Thoracic aorta (tissue), 2 donors: ENCODE measurements around the gene KCNK1. TPM values are rescaled to one million over a fixed set of nuclear protein-coding genes. Genes with fewer than 3 reads are reported as not detected.

Experiments used
- ATAC-seq: fragments of 150-250 bp; one replicate; pipeline ENCODE4 v1.8.0; 2017; ENCODE audit warnings: low read depth; ENCODE audit not compliant: insufficient number of reproducible peaks, low FRiP score
- DNase-seq: peaks from one replicate; pipeline ENCODE4 v3.0.0-alpha.2; 2020; ENCODE audit warnings: low spot score
- H3K27ac ChIP-seq, 2 donors: fragments of 200-600 bp; sonication (generic); 1 replicate in 1 of 2; 2 replicates in 1 of 2; pipeline ENCODE4 v1.5.1; 2016; ENCODE audit warnings: mild to moderate bottlenecking in 2 of 2, moderate library complexity in 2 of 2
- H3K27me3 ChIP-seq: fragments of 200-600 bp; sonication (generic); replicated peaks from 2 replicates; pipeline ENCODE4 v1.6.0; 2016; ENCODE audit warnings: mild to moderate bottlenecking; ENCODE audit not compliant: insufficient read depth
- H3K36me3 ChIP-seq: fragments of 200-600 bp; sonication (generic); one replicate; pipeline ENCODE4 v1.5.1; 2016
- H3K4me1 ChIP-seq, 2 donors: fragments of 200-600 bp; sonication (generic); 1 replicate in 1 of 2; 2 replicates in 1 of 2; pipeline versions ENCODE4 v1.5.1 to v1.6.0; 2016; ENCODE audit warnings: low read depth in 2 of 2, mild to moderate bottlenecking in 1 of 2; ENCODE audit not compliant: control insufficient read depth in 1 of 2
- H3K4me3 ChIP-seq: fragments of 200-600 bp; sonication (generic); 2 replicates; pipeline ENCODE4 v1.5.1; 2016; ENCODE audit warnings: mild to moderate bottlenecking
- H3K9me3 ChIP-seq: fragments of 200-600 bp; sonication (generic); 2 replicates; pipeline ENCODE4 v1.5.1; 2016
- CTCF ChIP-seq: fragments of 200-600 bp; sonication (generic); IDR thresholded peaks from one replicate; pipeline ENCODE4 v1.5.1; 2019; ENCODE audit warnings: antibody characterized with exemption
- total RNA-seq, 2 donors: library from RNA; depleted of rRNA; stranded (reverse); fragments of >200 nt; gene quantifications; one replicate each; pipeline versions ENCODE4 v1.1.0 to v1.2.3, GENCODE V29; 2016

Gene KCNK1
- total RNA-seq, 2 donors from 2014 or later = 6.2 to 8.5 TPM

DNA sequence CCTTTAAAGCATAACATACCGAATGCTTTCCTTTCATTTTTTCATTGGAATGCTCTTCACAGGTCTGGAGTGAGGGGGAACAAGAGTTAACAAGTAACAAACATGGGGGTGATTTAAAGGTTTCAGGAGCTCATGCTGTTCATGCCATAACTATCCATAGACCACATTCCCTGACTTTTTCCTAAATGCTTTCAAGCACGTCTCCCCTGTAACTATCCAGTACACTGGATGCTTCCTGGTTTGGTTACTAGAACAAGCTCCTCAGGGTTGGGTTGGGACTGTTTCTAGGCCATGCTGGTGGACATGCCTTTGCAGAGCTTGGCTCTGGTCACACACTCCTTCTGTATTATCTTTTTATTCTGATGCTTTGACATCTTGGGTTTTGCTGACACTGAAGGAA lies 38.6 kb downstream of the KCNK1 start:
- DNase-seq (no peak), ATAC-seq (no peak)
- H3K36me3 ChIP-seq = no peaks in the 10 kb centered on the region
- no peaks in the 10 kb centered on the region for H3K27me3 ChIP-seq
- H3K4me3 ChIP-seq = no peak overlapping the region
- H3K9me3 ChIP-seq = no peaks in the 10 kb centered on the region
- no peak for TF ChIP-seq CTCF
- no peaks in the 10 kb centered on the region for H3K4me1 ChIP-seq
- no peak overlapping the region for H3K27ac ChIP-seq

- no peak for TF ChIP-seq CTCF
- Histone ChIP-seq H3K4me1 (no peaks in the 10 kb centered on the region), H3K27me3 (no peaks in the 10 kb centered on the region), H3K36me3 (no peaks in the 10 kb centered on the region), H3K27ac (no peak overlapping the region), H3K9me3 (no peaks in the 10 kb centered on the region), H3K4me3 (no peak overlapping the region)
- ATAC-seq (no peak), DNase-seq (no peak)
These were observed 40.9 kb downstream of the KCNK1 start for GRCh38 chr1:233654658-233655280.

DNA sequence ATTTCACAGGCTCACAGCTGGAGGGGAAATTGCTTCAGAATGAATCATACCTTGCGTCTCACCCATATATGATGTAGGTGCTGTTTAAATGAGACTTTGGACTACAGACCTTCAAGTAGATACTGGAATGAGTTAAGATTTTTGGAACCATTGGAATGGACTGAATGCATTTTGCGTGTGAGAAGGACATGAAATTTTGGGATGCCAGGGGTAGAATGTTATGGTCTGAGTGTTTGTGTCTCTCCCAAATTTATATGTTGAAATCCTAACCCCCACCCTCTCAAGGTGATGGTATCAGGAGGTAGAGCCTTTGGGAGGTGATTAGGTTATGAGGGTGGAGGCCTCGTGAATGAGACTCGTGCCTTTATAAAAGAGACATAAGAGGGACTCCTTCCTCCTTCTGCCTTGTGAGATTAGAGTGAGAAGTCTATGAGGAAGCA lies 41.4 kb downstream of the KCNK1 start:
- H3K4me1 ChIP-seq = no peaks in the 10 kb centered on the region
- H3K27ac ChIP-seq = no peak overlapping the region
- TF ChIP-seq CTCF = no peak
- no peak for ATAC-seq
- no peak for DNase-seq
- no peak overlapping the region for H3K4me3 ChIP-seq
- H3K9me3 ChIP-seq = no peaks in the 10 kb centered on the region
- H3K27me3 ChIP-seq = no peaks in the 10 kb centered on the region
- H3K36me3 ChIP-seq = no peaks in the 10 kb centered on the region

DNA sequence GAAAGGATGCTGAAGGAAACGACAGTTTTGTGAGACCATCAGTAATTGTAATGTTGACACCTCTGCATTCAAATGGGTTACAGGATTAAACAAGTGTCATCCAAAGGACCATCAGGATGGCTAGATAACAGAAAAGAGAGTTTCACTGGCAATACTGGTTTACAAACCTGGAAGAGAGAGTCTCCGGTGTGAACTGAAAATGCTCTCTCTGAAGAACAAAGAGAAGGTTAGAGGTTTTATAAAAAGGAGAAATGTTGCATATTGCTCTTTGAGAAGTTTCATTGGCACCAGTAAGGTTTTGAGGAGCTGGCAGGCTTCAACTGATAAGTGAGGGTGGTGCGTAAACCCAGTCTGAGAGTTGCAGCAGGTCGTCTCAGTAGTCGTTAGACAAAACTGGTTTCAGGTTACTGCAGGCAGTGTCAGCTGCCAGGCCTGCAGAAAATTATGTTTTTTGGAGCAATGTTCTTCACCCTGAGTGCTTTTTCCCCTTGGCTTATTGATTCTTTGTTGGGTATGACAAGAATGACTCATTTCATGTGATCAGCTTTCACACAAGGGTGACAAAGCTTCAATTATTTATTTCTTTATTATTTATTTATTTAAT lies 42.2 kb downstream of the KCNK1 start:
- ATAC-seq (no peak), DNase-seq (no peak)
- H3K27me3 ChIP-seq = no peaks in the 10 kb centered on the region
- no peaks in the 10 kb centered on the region for H3K9me3 ChIP-seq
- no peak overlapping the region for H3K27ac ChIP-seq
- no peaks in the 10 kb centered on the region for H3K36me3 ChIP-seq
- no peak overlapping the region for H3K4me3 ChIP-seq
- TF ChIP-seq CTCF = no peak
- no peaks in the 10 kb centered on the region for H3K4me1 ChIP-seq

DNA sequence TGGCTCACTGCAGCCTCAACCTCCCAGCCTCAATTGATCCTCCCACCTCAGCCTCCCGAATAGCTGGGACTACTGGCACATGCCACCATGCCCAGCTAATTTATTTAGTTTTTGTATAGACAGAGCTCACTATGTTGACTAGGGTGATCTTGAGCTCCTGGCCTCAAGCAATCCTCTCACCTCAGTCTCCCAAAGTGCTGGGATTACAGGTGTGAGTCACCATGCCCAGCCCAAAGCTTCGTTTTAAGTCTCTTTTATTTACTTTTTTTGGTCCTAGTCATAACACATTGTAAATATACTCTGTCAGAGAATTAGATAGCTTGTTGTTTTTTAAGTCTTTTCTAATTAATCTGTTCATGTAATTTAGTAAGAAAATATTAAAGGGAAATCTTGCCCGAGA lies 42.8 kb downstream of the KCNK1 start:
- no peak for TF ChIP-seq CTCF
- Histone ChIP-seq H3K36me3 (no peaks in the 10 kb centered on the region), H3K4me1 (no peaks in the 10 kb centered on the region), H3K27ac (no peak overlapping the region), H3K4me3 (no peak overlapping the region), H3K27me3 (no peaks in the 10 kb centered on the region), H3K9me3 (no peaks in the 10 kb centered on the region)
- no peak for ATAC-seq
- no peak for DNase-seq
